H9 (cell line): Measurements from ENCODE around the gene ELOF1. TPM values are rescaled to one million over a fixed set of nuclear protein-coding genes. Genes with fewer than 3 reads are reported as not detected.

Experiments used
- DNase-seq: peaks from one replicate; pipeline ENCODE4 v3.0.0-alpha.2; 2017
- H2AFZ ChIP-seq: one replicate; pipeline ENCODE4 v1.6.1; 2013; ENCODE audit warnings: mild to moderate bottlenecking, low read length, control low read depth, moderate library complexity
- H2AK5ac ChIP-seq: 2 replicates; pipeline ENCODE4 v1.6.1; 2013; ENCODE audit warnings: low read length, control low read depth, mixed read lengths; ENCODE audit not compliant: insufficient read length
- H2BK120ac ChIP-seq: one replicate; pipeline ENCODE4 v1.6.1; 2013; ENCODE audit warnings: low read depth, mild to moderate bottlenecking, low read length, control low read depth, inconsistent platforms; ENCODE audit not compliant: poor library complexity, severe bottlenecking
- H2BK12ac ChIP-seq: 2 replicates; pipeline ENCODE4 v1.6.1; 2013; ENCODE audit warnings: low read length, control low read depth, mixed read lengths, low read depth; ENCODE audit not compliant: insufficient read length
- H2BK15ac ChIP-seq: 2 replicates; pipeline ENCODE4 v1.6.1; 2013; ENCODE audit warnings: low read depth, low read length, control low read depth
- H2BK20ac ChIP-seq: one replicate; pipeline ENCODE4 v1.6.1; 2013; ENCODE audit warnings: low read depth, mild to moderate bottlenecking, low read length, control low read depth, inconsistent platforms; ENCODE audit not compliant: poor library complexity, severe bottlenecking
- H2BK5ac ChIP-seq: 2 replicates; pipeline ENCODE4 v1.6.1; 2013; ENCODE audit warnings: low read length, control low read depth, mixed read lengths; ENCODE audit not compliant: insufficient read length
- H3K14ac ChIP-seq: 2 replicates; pipeline ENCODE4 v1.6.1; 2013; ENCODE audit warnings: low read length, control low read depth; ENCODE audit not compliant: insufficient read depth
- H3K18ac ChIP-seq: 2 replicates; pipeline ENCODE4 v1.6.1; 2013; ENCODE audit warnings: low read depth, mild to moderate bottlenecking, mixed read lengths, low read length, control low read depth; ENCODE audit not compliant: insufficient read length
- H3K23ac ChIP-seq: 2 replicates; pipeline ENCODE4 v1.6.1; 2013; ENCODE audit warnings: low read length, control low read depth, mixed read lengths, low read depth; ENCODE audit not compliant: insufficient read length
- H3K23me2 ChIP-seq: 2 replicates; pipeline ENCODE4 v1.6.1; 2013; ENCODE audit warnings: low read depth, mild to moderate bottlenecking, mixed read lengths, low read length, control low read depth; ENCODE audit not compliant: insufficient read length, poor library complexity, severe bottlenecking
- H3K27ac ChIP-seq: 2 replicates; pipeline ENCODE4 v1.5.1; 2013; ENCODE audit warnings: low read length, control low read depth, mixed read lengths, low read depth; ENCODE audit not compliant: insufficient read length
- H3K27me3 ChIP-seq: 2 replicates; pipeline ENCODE4 v1.6.1; 2013; ENCODE audit warnings: low read length, control low read depth, inconsistent platforms; ENCODE audit not compliant: insufficient read depth
- H3K4ac ChIP-seq: 2 replicates; pipeline ENCODE4 v1.6.1; 2013; ENCODE audit warnings: low read depth, mild to moderate bottlenecking, control low read depth, inconsistent platforms, low read length, moderate library complexity
- H3K4me1 ChIP-seq: 2 replicates; pipeline ENCODE4 v1.6.1; 2013; ENCODE audit warnings: low read length, control low read depth, inconsistent platforms; ENCODE audit not compliant: insufficient read depth
- H3K4me2 ChIP-seq: 2 replicates; pipeline ENCODE4 v1.6.1; 2013; ENCODE audit warnings: low read length, control low read depth, mixed read lengths; ENCODE audit not compliant: insufficient read length, insufficient read depth
- H3K56ac ChIP-seq: 2 replicates; pipeline ENCODE4 v1.6.1; 2013; ENCODE audit warnings: low read depth, mild to moderate bottlenecking, mixed read lengths, low read length, control low read depth; ENCODE audit not compliant: insufficient read length
- H3K79me1 ChIP-seq: 2 replicates; pipeline ENCODE4 v1.6.1; 2013; ENCODE audit warnings: low read depth, mild to moderate bottlenecking, moderate library complexity, low read length, control low read depth, inconsistent platforms; ENCODE audit not compliant: insufficient read depth, poor library complexity, severe bottlenecking
- H3K79me2 ChIP-seq: 2 replicates; pipeline ENCODE4 v1.6.1; 2013; ENCODE audit warnings: low read length, control low read depth, inconsistent platforms; ENCODE audit not compliant: insufficient read depth
- H3K9ac ChIP-seq: 2 replicates; pipeline ENCODE4 v1.6.1; 2013; ENCODE audit warnings: low read length, control low read depth, mixed read lengths; ENCODE audit not compliant: insufficient read length; ENCODE audit errors: extremely low read depth
- H3K9me3 ChIP-seq: one replicate; pipeline ENCODE4 v1.6.1; 2013; ENCODE audit warnings: low read depth, low read length, inconsistent platforms; ENCODE audit not compliant: control insufficient read depth
- H3T11ph ChIP-seq: one replicate; pipeline ENCODE4 v1.6.1; 2013; ENCODE audit warnings: mild to moderate bottlenecking, low read length, control low read depth, inconsistent platforms
- H4K20me1 ChIP-seq: one replicate; pipeline ENCODE4 v1.6.1; 2013; ENCODE audit not compliant: control insufficient read depth, insufficient read length, insufficient read depth
- H4K5ac ChIP-seq: 2 replicates; pipeline ENCODE4 v1.6.1; 2013; ENCODE audit warnings: low read depth, mild to moderate bottlenecking, mixed read lengths, low read length, control low read depth; ENCODE audit not compliant: insufficient read length
- H4K8ac ChIP-seq: replicated peaks from 2 replicates; pipeline ENCODE4 v1.6.1; 2013; ENCODE audit warnings: low read length, control low read depth, mixed read lengths, low read depth; ENCODE audit not compliant: insufficient read length
- H4K91ac ChIP-seq: 2 replicates; pipeline ENCODE4 v1.6.1; 2013; ENCODE audit warnings: low read depth, mild to moderate bottlenecking, moderate library complexity, mixed read lengths, low read length, control low read depth; ENCODE audit not compliant: insufficient read length
- H3K27ac Mint-ChIP-seq, 3 experiments: 2 replicates in 2 of 3; 3 replicates in 1 of 3; pipeline ENCODE4 v1.8.0; 2020 to 2021; ENCODE audit warnings: mixed read lengths in 3 of 3, mild to moderate bottlenecking in 1 of 3, moderate library complexity in 1 of 3
- H3K27me3 Mint-ChIP-seq: 2 replicates; pipeline ENCODE4 v1.8.0; 2021; ENCODE audit warnings: low read depth, mild to moderate bottlenecking, moderate library complexity, mixed read lengths
- H3K36me3 Mint-ChIP-seq, 3 experiments: 2 replicates in 2 of 3; 3 replicates in 1 of 3; pipeline ENCODE4 v1.8.0; 2020 to 2021; ENCODE audit warnings: low read depth in 3 of 3, mixed read lengths in 3 of 3; ENCODE audit not compliant: insufficient read depth in 1 of 3
- H3K4me1 Mint-ChIP-seq, 2 experiments: 2 replicates each; pipeline ENCODE4 v1.8.0; 2020; ENCODE audit warnings: mixed read lengths in 2 of 2
- H3K4me3 Mint-ChIP-seq, 2 experiments: 2 replicates in 1 of 2; 3 replicates in 1 of 2; pipeline ENCODE4 v1.8.0; 2020 to 2021; ENCODE audit warnings: mild to moderate bottlenecking in 2 of 2, mixed read lengths in 2 of 2, moderate library complexity in 1 of 2
- H3K9me3 Mint-ChIP-seq, 2 experiments: 2 replicates in 1 of 2; 3 replicates in 1 of 2; pipeline ENCODE4 v1.8.0; 2020; ENCODE audit warnings: mild to moderate bottlenecking in 2 of 2, mixed read lengths in 2 of 2, moderate library complexity in 1 of 2
- WGBS: extraction: QIAGEN DNeasy Blood & Tissue Kit; methylation state at CpG from one replicate; pipeline ENCODE4 v1.1.7; 2013; ENCODE audit warnings: missing lambda C conversion rate, low lambda C conversion rate, mixed read lengths; ENCODE audit not compliant: insufficient read length; ENCODE audit errors: extremely low coverage; 5-methylcytosine and 5-hydroxymethylcytosine counted together
- total RNA-seq: library from RNA; stranded (reverse); gene quantifications from 2 replicates; pipeline ENCODE4 v1.2.1, GENCODE V29; 2021
- TF ChIP-seq, protein P1 (sequence below): fragments of 200-600 bp; sonication (generic); conservative IDR thresholded peaks from 3 replicates; pipeline ENCODE4 v1.8.0; 2021; ENCODE audit warnings: antibody characterized with exemption, mild to moderate bottlenecking

The ELOF1 gene
- total RNA-seq, 1 experiment from 2014 or later = 84.9 TPM

DNA sequence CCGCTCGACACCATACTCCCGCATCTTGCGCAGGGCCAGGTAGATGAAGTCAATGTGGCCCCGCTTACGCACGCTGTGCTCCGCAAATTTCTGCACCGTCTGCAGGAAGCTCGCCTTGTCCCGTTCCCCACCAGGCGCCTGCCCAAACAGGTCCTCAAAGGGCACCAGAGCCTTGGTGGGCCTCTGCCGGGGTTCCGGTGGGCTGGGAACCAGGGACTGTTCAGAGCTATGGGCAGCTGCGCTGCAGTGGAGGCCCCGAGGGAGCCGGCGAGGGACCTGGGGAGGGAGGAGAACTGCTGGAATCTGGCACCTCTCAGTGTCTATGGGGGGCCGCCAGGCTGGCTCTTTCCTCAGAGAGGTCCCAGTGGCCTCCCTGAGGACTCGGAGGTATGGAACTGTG, 45.1 kb downstream of the ELOF1 start:
- Histone ChIP-seq H3K9ac (no peak overlapping the region), H3K27me3 (no peaks in the 10 kb centered on the region), H3K4ac (no peak overlapping the region), H3K27ac (no peak overlapping the region), H2AK5ac (no peak overlapping the region), H2BK120ac (no peak overlapping the region), H4K20me1 (no peaks in the 10 kb centered on the region), H3K23ac (no peak overlapping the region), H2BK12ac (no peak overlapping the region), H4K8ac (no peak overlapping the region), H3K18ac (no peak overlapping the region), H2AFZ (no peak overlapping the region), H4K91ac (no peak overlapping the region), H4K5ac (no peak overlapping the region), H2BK20ac (no peak overlapping the region), H3K14ac (no peak overlapping the region; the same call in 1 of the 2 replicates), H3K79me1 (no peaks in the 10 kb centered on the region), H2BK15ac (no peak overlapping the region), H3K23me2 (no peaks in the 10 kb centered on the region), H3T11ph (no peak overlapping the region), H3K4me2 (no peak overlapping the region), H2BK5ac (no peak overlapping the region), H3K9me3 (no peaks in the 10 kb centered on the region), H3K79me2 (0 out of 2 replicates have a peak, but pooled peaks cover 2% of the 10 kb centered on the region), H3K56ac (no peak overlapping the region), H3K4me1 (no peaks in the 10 kb centered on the region)
- Mint-ChIP-seq H3K27me3 (no peaks in the 10 kb centered on the region), H3K4me1 (no peaks in the 10 kb centered on the region), H3K4me3 (no peak overlapping the region), H3K9me3 (no peaks in the 10 kb centered on the region), H3K36me3 (peaks cover 0 to 24% (median 11%) of the 10 kb centered on the region in 3 experiments; a peak in 5 of 7 replicates), H3K27ac (peak overlapping the region in 1 of 3 experiments; percentile 55; a peak in 1 of 7 replicates)
- TF ChIP-seq, protein P1, sequence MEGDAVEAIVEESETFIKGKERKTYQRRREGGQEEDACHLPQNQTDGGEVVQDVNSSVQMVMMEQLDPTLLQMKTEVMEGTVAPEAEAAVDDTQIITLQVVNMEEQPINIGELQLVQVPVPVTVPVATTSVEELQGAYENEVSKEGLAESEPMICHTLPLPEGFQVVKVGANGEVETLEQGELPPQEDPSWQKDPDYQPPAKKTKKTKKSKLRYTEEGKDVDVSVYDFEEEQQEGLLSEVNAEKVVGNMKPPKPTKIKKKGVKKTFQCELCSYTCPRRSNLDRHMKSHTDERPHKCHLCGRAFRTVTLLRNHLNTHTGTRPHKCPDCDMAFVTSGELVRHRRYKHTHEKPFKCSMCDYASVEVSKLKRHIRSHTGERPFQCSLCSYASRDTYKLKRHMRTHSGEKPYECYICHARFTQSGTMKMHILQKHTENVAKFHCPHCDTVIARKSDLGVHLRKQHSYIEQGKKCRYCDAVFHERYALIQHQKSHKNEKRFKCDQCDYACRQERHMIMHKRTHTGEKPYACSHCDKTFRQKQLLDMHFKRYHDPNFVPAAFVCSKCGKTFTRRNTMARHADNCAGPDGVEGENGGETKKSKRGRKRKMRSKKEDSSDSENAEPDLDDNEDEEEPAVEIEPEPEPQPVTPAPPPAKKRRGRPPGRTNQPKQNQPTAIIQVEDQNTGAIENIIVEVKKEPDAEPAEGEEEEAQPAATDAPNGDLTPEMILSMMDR = no peak
- WGBS = no CpG with 5 or more reads among the region's 20 CpGs
- DNase-seq = no peak
